ENCODE results near the gene SIRT3.
"Not testable (repeated sequence)": the region's sequence is repeated elsewhere in the genome, so short reads cannot be mapped to it uniquely, and the experiment has no call there.

Gene SIRT3

GRCh38 chr11:200224-201003 lies 35.7 kb downstream of the SIRT3 start:
- no peak for DNase-seq

GRCh38 chr11:199782-200181 lies 36.4 kb downstream of the SIRT3 start:
- no peak for DNase-seq

- DNase-seq, result peak; percentile 14
Measured at GRCh38 chr11:199004-199581, 37.0 kb downstream of the SIRT3 start.

- peak; percentile 15 for DNase-seq
Measured at GRCh38 chr11:198236-198806, 37.8 kb downstream of the SIRT3 start.

- DNase-seq, result peak; percentile 17
Measured at GRCh38 chr11:197741-198235, 38.4 kb downstream of the SIRT3 start.

GRCh38 chr11:196786-197731 lies 39.1 kb downstream of the SIRT3 start:
- DNase-seq, result no peak

- peak; percentile 12 for DNase-seq
Measured at GRCh38 chr11:193481-193880, 42.7 kb downstream of the SIRT3 start.

- DNase-seq, result not testable (repeated sequence)
Measured at GRCh38 chr11:192674-193128, 43.4 kb downstream of the SIRT3 start, which contains the start of gene SCGB1C1. Gene SCGB1C1, plus strand, starts transcription at chr11:193078. Its CDS starts 22 bp downstream, at chr11:193100.

GRCh38 chr11:191490-192478 lies 44.4 kb downstream of the SIRT3 start:
- DNase-seq, result peak; percentile 76

GRCh38 chr11:190546-190945 lies 45.6 kb downstream of the SIRT3 start:
- DNase-seq, result peak; percentile 16

- DNase-seq, result peak; percentile 37
Measured at GRCh38 chr11:189843-190311, 46.3 kb downstream of the SIRT3 start.

GRCh38 chr11:189200-189783 lies 46.9 kb downstream of the SIRT3 start:
- peak; percentile 19 for DNase-seq

- DNase-seq, result not testable (repeated sequence)
Measured at GRCh38 chr11:180242-180641, 55.9 kb downstream of the SIRT3 start.

All from activated T-cell treated with anti-CD3 and anti-CD28 coated beads, Interleukin-2, amount 50 U/mL, for 1 hour (primary cell).